ENCODE measurements around the gene UQCC2. TPM values are rescaled to one million over a fixed set of nuclear protein-coding genes. Genes with fewer than 3 reads are reported as not detected.

UQCC2 gene
- total and polyA plus RNA-seq, 2 of the 8 experiments (the other 6 are each of a cell fraction or from before 2014, with no cell fraction given): 52.1 to 104 TPM

DNA sequence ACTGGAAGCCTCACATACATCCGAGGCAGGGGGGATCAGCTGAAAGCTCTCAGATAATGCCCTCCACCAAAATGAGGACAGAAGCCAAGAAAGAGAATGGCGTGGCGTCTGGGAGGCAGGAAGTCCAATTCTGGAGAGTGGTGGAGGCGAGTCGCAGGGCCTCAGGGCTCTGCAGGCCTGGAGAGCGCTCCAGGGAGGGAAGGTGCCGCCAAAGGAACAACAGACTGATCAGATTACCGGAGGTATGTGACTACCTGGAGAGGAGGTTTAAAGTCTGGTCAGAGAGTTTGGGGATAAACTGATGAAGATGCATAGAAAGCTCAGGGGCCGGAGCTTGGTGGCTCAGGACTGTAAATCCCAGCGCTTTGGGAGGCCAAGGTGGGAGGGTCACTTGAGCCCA is 46.4 kb upstream of the UQCC2 start:
- Histone ChIP-seq H3K79me1 (ENCODE audit: low read depth, low read length) (no peaks in the 10 kb centered on the region), H2BK120ac (replicated peaks; ENCODE audit: low read depth, low read length) (no peak overlapping the region), H2BK5ac (ENCODE audit: low read depth, low read length) (no peak overlapping the region), H4K8ac (ENCODE audit: extremely low read depth, insufficient read depth, low read length) (no peak overlapping the region), H3K9me3 (ENCODE audit: insufficient read depth in 2 of 2, low read depth in 1 of 2, low read length in 1 of 2) (no peaks in the 10 kb centered on the region), H4K5ac (ENCODE audit: insufficient read length, low read depth, low read length) (no peak overlapping the region), H3K23me2 (ENCODE audit: low read depth, low read length) (no peaks in the 10 kb centered on the region), H2BK12ac (ENCODE audit: low read depth, low read length) (no peak overlapping the region), H2AFZ (ENCODE audit: low read length) (no peak overlapping the region), H3K4ac (replicated peaks; ENCODE audit: insufficient read length, low read depth, low read length) (no peak overlapping the region), H3K4me1 (replicated peaks in 1 of 4; ENCODE audit: control insufficient read depth in 3 of 4, insufficient read depth in 4 of 4, low read length in 3 of 4) (peaks cover 0 to 8% (median 3%) of the 10 kb centered on the region in 4 experiments; a peak in 4 of 7 replicates), H3K18ac (ENCODE audit: extremely low read depth, low read length) (no peak overlapping the region), H2AK5ac (ENCODE audit: low read depth, low read length) (no peak overlapping the region), H3K4me2 (ENCODE audit: insufficient read depth in 1 of 2, low read depth in 2 of 2, low read length in 2 of 2) (no peak overlapping the region), H3K36me3 (ENCODE audit: control insufficient read depth in 2 of 4, insufficient read depth in 4 of 4, low read length in 3 of 4) (no peaks in the 10 kb centered on the region), H3K27ac (ENCODE audit: low read depth, low read length) (no peak overlapping the region), H4K20me1 (replicated peaks in 1 of 2; ENCODE audit: control insufficient read depth in 1 of 2, insufficient read depth in 2 of 2, low read length in 2 of 2) (no peaks in the 10 kb centered on the region), H3K27me3 (replicated peaks in 1 of 4; ENCODE audit: control insufficient read depth in 3 of 4, extremely low read depth in 1 of 4, insufficient read depth in 3 of 4, low read length in 3 of 4) (no peaks in the 10 kb centered on the region), H3K56ac (replicated peaks; ENCODE audit: insufficient read length, low read depth, low read length) (no peak overlapping the region), H3K14ac (ENCODE audit: insufficient read length) (no peak overlapping the region), H3K23ac (ENCODE audit: insufficient read length) (no peak overlapping the region), H4K91ac (replicated peaks; ENCODE audit: insufficient read length, low read length) (no peak overlapping the region), H2BK20ac (ENCODE audit: low read length) (no peak overlapping the region), H3K79me2 (ENCODE audit: control insufficient read depth in 1 of 2, insufficient read depth in 2 of 2, low read length in 2 of 2) (no peaks in the 10 kb centered on the region), H2BK15ac (ENCODE audit: low read length) (no peak overlapping the region), H3K9ac (replicated peaks in 1 of 4; ENCODE audit: extremely low read depth in 1 of 4, low read depth in 3 of 4, low read length in 3 of 4) (no peak overlapping the region), H3K4me3 (ENCODE audit: extremely low read depth in 1 of 4, insufficient read depth in 2 of 4, low read depth in 3 of 4, low read length in 4 of 4) (no peak overlapping the region)
- no peak for TF ChIP-seq YY1 (IDR thresholded peaks at IDR 0.05; ENCODE audit: low read depth, low read length)
- no peak for TF ChIP-seq JUN (IDR thresholded peaks at IDR 0.05; ENCODE audit: low read depth, low read length)
- no peak for TF ChIP-seq SP4 (IDR thresholded peaks at IDR 0.05; ENCODE audit: low read length)
- no peak for TF ChIP-seq SRF (IDR thresholded peaks at IDR 0.05; ENCODE audit: low read depth, low read length)
- TF ChIP-seq POLR2AphosphoS5 (IDR thresholded peaks at IDR 0.05; ENCODE audit: low read depth, low read length): no peak
- DNase-seq (ENCODE audit: low read depth in 1 of 2, low spot score in 2 of 2) (no peak), FAIRE-seq (no peak)
- POLR2A ChIA-PET (ENCODE audit: partially characterized antibody): interaction anchor here (0.6 to 1.4 kb wide), 5 partner anchors 11 to 331 kb away, joined by 3 to 4 read pairs (median 3); partner anchors contain the start of gene IP6K3
- CTCF ChIA-PET (ENCODE audit: partially characterized antibody): interaction anchor here (0.7 to 12.1 kb wide), 9 partner anchors 10 to 1847 kb away, joined by 3 to 171 read pairs (median 3); partner anchors contain the start of genes IP6K3 and UQCC2
- WGBS, 2 experiments (ENCODE audit: extremely low coverage in 1 of 2, insufficient coverage in 1 of 2, insufficient read length in 1 of 2, insufficient replicate concordance in 2 of 2, low coverage in 1 of 2, low lambda C conversion rate in 2 of 2, missing lambda C conversion rate in 1 of 2): 88% methylated on average over 10 of the region's 10 CpGs; no CpG with 5 or more reads in 1 of the 2 experiments
